NCI-H1694 (cell line): Measurements from ENCODE around the gene SLC6A19.

Experiments used
- DNase-seq: peaks from one replicate; lab custom pipeline; 2025; lab: John Stamatoyannopoulos, UW

Gene SLC6A19

GRCh38 chr5:1180841-1181271 lies 20.5 kb upstream of the SLC6A19 start:
- DNase-seq = no peak

DNA sequence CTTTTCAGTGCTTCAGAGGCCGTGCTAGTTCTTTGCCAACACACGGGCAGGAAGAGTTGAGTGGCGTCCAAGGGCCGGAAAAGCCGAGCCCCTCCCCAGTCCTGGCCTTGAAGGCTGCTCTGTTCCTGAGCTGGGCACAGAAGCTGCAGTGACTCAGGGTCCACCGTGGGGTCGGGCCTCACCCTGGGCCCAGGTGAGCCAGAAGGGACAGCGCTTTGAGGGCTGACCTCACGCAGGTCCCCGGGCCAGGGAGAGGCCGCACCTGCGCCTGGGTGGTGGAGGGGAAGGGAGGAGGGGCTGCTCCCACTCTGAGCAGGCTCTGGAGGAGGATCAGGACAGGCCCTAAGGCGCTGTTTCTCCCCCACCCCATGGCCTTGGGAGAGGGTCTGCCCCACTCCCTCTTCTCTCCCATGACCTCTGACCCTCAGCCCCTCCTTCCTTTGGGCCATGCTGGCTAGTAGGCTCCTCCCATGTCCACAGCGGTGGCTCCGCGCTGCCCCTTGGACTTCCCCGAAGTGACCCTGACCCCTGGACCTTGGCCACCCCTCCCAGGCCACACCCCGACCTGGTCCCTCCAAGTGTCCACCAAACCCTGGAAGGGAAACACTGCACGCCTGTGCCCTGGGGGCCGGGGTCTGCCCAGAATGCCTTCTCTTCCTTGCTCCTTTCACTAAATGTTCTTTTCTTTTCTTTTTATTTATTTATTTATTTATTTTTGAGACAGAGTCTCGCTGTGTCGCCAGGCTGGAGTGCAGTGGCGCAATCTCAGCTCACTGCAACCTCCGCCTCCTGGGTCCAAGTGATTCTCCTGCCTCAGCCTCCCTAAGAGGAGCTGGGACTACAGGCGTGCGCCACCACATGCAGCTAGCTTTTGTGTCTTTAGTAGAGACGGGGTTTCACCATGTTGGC lies 19.7 kb upstream of the SLC6A19 start:
- DNase-seq = no peak

DNA sequence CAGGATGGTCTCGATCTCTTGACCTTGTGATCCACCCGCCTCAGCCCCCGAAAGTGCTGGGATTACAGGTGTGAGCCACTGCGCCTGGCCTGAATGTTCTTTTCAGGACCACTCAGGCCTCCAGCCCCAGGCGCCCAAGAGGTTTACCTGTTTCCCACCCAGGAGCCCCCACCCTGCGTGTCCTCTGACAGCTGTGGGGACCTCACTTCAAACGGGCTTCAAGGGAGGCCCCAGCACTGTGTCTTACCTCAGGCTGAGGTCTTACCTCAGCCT lies 19.1 kb upstream of the SLC6A19 start:
- DNase-seq = no peak

DNA sequence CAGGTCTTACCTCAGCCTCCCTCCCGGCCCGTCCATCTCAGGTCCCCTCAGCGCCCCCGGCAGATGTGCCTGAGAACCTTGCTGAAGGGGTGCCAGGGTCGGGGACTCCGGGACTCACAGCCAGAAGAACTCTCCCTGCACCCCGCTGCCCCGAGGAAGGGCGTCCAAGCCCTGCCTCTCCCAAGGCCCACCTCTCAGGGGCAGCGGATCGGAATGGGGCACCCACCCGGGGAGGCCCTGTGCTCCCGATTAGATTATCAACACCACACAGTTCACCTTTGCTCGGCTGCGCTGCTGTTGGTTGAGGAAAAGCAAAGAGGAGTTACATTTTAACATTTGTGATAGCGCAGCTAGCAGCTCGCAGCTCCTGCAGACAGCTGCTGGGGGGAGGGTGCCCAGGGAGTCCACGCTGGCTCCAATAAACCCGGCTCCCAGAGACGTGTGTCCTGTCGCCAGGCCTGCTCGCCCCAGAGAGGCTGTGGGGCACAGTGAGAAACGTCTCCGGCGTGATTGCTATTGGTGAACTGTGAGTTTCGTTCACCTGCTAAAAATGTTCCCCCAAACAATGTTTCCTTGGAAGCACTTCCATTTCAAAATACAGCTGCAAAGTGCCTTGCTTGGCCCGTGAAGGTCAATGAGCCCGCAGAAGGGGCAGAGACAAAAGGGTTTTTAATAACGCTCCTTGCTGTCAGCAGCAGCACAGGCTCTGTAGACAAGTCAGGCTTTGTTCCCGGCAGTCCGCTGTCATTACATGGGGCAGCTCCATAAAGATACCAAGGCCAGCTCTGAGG lies 18.6 kb upstream of the SLC6A19 start:
- DNase-seq = no peak

DNA sequence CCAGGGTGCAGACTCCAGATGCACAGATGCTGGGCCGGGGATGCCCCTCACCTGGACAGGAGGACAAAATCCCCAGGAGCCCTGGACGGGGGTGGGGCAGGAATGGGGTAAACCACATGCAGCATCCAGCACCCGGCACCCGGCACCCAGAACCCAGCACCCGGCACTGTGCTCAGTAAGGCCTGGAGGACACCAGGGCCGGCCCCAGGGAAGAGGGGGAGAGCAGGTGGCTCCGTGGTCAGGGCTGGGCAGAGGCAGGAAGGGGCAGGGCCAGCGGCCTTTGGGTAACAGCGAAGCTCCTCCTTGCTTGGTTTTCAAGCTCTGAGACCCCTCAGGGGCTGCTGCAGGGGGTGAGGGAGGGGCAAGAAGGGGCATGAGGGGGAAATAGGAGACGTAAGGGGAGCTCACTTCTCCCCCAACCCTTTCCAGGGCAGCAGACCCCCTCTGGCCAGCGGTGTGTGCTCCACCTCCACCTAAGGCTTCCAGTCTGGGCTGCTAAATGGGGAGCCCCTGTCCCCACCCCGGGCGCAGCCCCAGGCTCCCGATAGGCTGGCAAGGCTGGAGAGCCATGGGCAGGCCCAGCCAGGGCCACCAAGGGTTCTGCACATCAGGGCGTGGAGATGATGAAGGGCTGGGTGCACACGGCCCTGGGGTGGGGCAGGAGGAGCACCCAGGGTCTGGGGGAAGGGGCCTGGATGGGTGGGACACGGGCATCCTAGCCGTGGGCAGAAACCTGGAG lies 17.8 kb upstream of the SLC6A19 start:
- DNase-seq = no peak

DNA sequence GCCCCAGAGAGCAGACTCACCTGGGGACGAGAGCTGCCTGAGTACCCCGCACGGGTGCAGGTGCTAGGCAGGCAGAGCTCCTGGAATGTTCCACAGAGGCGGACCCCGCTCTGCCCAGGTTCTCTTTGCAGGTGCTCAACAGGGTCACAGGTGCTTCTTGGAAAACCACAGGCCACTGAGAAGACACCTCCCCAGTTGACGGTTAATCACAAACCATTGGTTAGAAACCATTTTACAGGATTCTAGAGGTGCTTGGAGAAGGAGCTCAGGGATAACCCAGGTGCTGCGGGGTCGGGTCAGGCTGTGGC lies 17.3 kb upstream of the SLC6A19 start:
- no peak for DNase-seq

GRCh38 chr5:1184481-1184880 lies 16.9 kb upstream of the SLC6A19 start:
- no peak for DNase-seq

- no peak for DNase-seq
Measured at GRCh38 chr5:1185038-1185627, 16.3 kb upstream of the SLC6A19 start.

DNA sequence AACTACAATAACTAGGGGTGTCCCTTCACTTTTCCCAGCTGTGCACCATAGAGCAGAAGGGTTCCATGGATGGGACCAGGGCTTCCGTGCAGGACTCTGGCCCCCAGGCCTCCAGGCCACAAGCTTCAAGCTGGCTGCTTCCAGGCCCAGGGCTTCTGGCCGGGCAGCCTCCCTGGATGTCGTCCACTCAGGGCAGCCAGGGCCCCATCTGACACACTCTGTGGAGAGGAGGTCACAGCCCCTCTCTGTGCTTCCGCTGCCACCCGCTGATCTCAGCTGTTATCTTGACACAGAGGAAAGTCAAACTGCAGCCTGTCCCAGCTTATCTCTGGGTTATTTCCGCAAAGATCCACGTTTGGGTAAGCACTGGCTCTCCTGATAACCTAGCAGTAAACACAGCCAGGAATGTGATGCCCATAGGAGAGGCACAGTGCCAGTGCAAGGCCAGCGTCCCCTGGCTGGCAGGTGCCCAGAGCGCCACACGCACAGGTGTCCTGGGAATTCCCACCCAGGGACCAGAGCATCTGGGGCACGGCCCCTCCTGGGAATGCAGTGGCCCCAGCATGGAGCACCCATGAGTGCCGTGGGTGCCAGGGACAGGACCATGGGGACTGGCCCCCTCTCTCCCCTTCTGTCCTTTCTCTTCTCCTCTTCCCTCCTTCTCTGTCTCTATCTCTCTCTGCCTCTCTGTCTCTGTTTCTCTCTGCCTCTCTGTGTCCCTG lies 15.6 kb upstream of the SLC6A19 start:
- no peak for DNase-seq

GRCh38 chr5:1186351-1187233 lies 14.8 kb upstream of the SLC6A19 start:
- no peak for DNase-seq

DNA sequence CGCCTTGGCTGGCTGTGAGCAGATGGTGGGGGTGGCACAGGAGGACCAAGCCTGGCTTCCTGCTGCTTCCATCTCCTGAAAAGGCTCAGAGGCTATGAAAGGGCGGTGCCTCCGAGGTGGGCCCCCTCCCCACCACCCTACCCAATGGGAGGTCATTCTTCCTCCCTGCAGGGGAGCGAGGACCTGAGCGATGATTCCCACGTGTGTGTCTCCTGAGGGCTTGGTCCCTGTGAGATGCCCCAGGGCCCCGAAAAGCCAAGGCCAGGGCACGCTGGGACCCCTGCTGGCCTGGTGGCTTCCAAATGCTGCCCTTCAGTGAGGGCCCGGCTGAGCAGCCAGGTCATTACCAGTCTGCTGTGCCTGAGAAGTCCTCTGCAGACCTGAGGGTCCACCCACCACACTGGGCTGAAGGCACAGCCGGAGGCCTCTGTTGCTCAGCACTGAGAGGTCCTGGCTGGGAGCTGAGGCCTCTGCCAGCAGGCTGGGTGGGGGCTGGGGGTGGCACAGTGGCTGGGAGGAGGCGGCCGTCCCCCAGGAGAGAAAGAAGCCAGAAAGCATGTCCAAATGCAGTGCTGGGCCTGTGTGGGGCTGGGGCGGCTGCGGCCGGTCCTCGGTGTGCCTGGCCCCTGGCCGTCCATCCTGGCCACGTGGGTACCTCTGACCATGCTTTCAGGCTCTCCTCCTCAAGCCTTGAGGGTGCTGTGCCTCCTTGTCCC lies 14.0 kb upstream of the SLC6A19 start:
- no peak for DNase-seq

DNA sequence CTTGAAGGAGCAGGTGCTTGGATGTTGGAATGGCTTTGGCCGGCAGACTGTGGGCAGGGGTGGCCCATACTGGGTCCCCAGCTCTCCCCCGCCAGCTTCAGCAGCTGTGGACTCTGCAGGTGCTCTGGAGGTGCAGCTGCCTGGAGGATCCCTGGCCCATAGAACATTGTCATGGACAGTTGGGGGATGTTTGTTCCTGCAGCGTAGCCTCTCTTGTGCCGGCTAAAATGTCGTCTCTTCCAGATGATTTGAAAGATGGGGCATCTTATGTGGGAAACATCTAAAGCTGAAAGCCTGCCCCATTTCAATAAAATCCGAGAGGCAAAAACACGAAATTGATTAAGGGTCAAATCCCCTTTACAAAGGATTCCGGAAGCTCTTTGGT lies 13.5 kb upstream of the SLC6A19 start:
- no peak for DNase-seq

DNA sequence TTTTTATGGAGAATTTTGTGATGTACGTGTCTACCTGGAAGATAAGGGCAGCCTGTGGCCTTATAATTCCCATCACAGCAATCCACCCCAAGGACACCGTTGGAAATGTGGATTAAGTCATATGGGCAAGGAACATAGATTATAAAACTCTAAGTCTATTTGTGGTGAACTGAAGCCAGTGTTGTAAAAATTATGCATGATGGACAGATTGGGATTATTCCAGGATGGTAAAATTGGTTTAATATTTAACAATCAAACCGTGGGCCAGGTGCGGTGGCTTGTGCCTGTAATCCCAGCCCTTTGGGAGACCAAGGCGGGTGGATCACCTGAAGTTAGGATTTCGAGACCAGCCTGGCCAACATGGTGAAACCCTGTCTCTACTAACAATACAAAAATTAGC lies 12.9 kb upstream of the SLC6A19 start:
- DNase-seq = no peak

DNA sequence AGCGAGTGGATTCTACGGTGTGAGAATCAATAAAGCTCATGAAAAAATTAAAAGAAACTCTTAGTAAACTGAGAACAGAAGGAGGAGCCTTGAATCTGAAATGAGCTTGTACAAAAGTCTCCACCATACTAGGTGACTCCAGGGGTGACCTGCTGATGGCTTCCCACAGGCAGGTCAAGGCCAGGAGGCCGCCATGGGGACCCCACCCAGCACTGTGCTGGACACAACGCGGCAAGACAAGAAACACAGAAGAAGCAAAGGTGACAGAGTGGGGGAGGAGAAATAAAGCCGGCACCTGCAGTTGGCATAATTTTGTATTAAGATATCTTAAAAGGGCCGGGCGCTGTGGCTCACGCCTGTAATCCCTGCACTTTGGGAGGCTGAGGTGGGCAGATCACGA lies 12.1 kb upstream of the SLC6A19 start:
- no peak for DNase-seq

- no peak for DNase-seq
Measured at GRCh38 chr5:1190278-1190677, 11.1 kb upstream of the SLC6A19 start.

DNA sequence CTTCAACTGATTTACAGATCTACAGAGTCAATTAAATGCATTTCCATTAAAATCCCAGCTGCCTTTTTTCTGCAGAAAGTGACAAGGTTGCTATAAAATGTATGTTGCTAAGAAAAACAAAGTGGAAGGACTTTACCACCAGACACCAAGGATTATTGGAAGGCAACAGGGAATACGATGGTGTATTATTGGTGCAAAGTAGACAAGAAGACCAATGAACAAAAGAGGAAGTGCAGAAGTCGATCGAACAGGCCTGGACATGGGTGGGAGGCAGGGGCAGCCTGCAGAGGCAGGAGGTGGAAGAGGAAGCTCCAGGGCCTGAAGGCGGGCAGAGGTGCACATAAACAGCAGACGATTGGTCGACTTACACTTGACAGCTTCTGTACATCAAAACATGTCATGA lies 10.6 kb upstream of the SLC6A19 start:
- no peak for DNase-seq

- DNase-seq = no peak
Measured at GRCh38 chr5:1192971-1193590, 8.3 kb upstream of the SLC6A19 start.

DNA sequence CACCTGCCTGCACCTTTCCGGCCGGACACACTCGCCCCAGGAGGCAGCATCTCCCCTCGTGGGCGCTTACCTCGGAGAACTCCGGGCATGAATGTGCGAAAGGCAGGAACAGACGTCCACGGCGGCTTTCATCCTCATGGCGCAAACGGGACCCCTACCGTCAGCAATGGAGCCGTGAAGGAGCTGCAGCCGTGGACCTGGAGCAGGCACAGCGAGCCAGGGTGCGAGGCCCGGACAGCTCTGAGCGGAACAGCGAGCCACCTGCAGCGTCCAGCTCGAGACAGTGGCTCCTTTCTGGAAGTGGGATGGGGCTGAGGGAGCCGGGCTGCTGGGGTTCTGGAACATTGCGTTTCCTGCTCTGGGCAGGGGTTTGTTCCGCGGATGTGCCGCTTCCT lies 7.8 kb upstream of the SLC6A19 start:
- no peak for DNase-seq

- no peak for DNase-seq
Measured at GRCh38 chr5:1194378-1194777, 7.0 kb upstream of the SLC6A19 start.

GRCh38 chr5:1195439-1195838 lies 6.0 kb upstream of the SLC6A19 start:
- no peak for DNase-seq
